Measurements from ENCODE around the gene DDRGK1. TPM values are rescaled to one million over a fixed set of nuclear protein-coding genes. Genes with fewer than 3 reads are reported as not detected.

Gene DDRGK1
- total RNA-seq, 1 experiment from 2014 or later, result 97.7 TPM

GRCh38 chr20:3231116-3231515, 26.6 kb upstream of the DDRGK1 start:
- Histone ChIP-seq H3F3A (ENCODE audit: low read length, unreplicated experiment) (no peaks in the 10 kb centered on the region), H3K36me3 (ENCODE audit: low read depth, low read length) (peaks cover 20% of the 10 kb centered on the region; the same call in 1 of the 2 replicates), H3K79me2 (ENCODE audit: low read length) (no peaks in the 10 kb centered on the region), H3K9ac (ENCODE audit: low read length) (no peak overlapping the region), H2AFZ (ENCODE audit: low read length) (no peak overlapping the region), H3K9me2 (replicated peaks; ENCODE audit: low read length) (no peaks in the 10 kb centered on the region), H4K20me1 (ENCODE audit: low read length) (no peaks in the 10 kb centered on the region), H3K27me3 (ENCODE audit: low read length) (no peaks in the 10 kb centered on the region), H3K4me3 (ENCODE audit: low read length) (no peak overlapping the region), H3K4me1 (ENCODE audit: insufficient read depth, low read length) (peaks cover 12% of the 10 kb centered on the region), H3K27ac (ENCODE audit: low read length) (no peak overlapping the region), H3K9me3 (ENCODE audit: low read length) (no peaks in the 10 kb centered on the region), H3K4me2 (ENCODE audit: low read length) (no peak overlapping the region)
- ChIA-PET POLR2A (ENCODE audit: unreplicated experiment) (no interaction called here), CTCF (no interaction called here)
- intact Hi-C loops (cut with micrococcal nuclease), result no loop called here
- no peak for DNase-seq
- no TSS peak for BruUV-seq (replicated peaks)
- no peak for TF ChIP-seq CTCF (conservative IDR thresholded peaks at IDR 0.05; ENCODE audit: low read depth, low read length)
- TF ChIP-seq EZH2phosphoT487 (IDR thresholded peaks at IDR 0.05; ENCODE audit: borderline replicate concordance, low read length), result no peak
- TF ChIP-seq EZH2 (IDR thresholded peaks at IDR 0.05; ENCODE audit: low read length, unreplicated experiment), result no peak
- ATAC-seq, result no peak

- Histone ChIP-seq H3K79me2 (ENCODE audit: low read length) (no peaks in the 10 kb centered on the region), H3K9me3 (ENCODE audit: low read length) (no peaks in the 10 kb centered on the region), H3K4me3 (ENCODE audit: low read length) (no peak overlapping the region), H2AFZ (ENCODE audit: low read length) (no peak overlapping the region), H3K9me2 (replicated peaks; ENCODE audit: low read length) (no peaks in the 10 kb centered on the region), H4K20me1 (ENCODE audit: low read length) (no peaks in the 10 kb centered on the region), H3K4me2 (ENCODE audit: low read length) (no peak overlapping the region), H3K27me3 (ENCODE audit: low read length) (no peaks in the 10 kb centered on the region), H3K27ac (ENCODE audit: low read length) (no peak overlapping the region), H3K9ac (ENCODE audit: low read length) (no peak overlapping the region), H3F3A (ENCODE audit: low read length, unreplicated experiment) (peaks cover 5% of the 10 kb centered on the region), H3K4me1 (ENCODE audit: insufficient read depth, low read length) (peaks cover 15% of the 10 kb centered on the region), H3K36me3 (ENCODE audit: low read depth, low read length) (peaks cover 21% of the 10 kb centered on the region; the same call in 1 of the 2 replicates)
- ATAC-seq (no peak), DNase-seq (no peak)
- ChIA-PET CTCF (no interaction called here), POLR2A (ENCODE audit: unreplicated experiment) (no interaction called here)
- TF ChIP-seq EZH2 (IDR thresholded peaks at IDR 0.05; ENCODE audit: low read length, unreplicated experiment) (no peak), CTCF (conservative IDR thresholded peaks at IDR 0.05; ENCODE audit: low read depth, low read length) (no peak), EZH2phosphoT487 (IDR thresholded peaks at IDR 0.05; ENCODE audit: borderline replicate concordance, low read length) (no peak)
- no TSS peak for BruUV-seq (replicated peaks)
- intact Hi-C loops (cut with micrococcal nuclease), result no loop called here
Observed at GRCh38 chr20:3229798-3230197, 25.3 kb upstream of the DDRGK1 start.

- no peak overlapping the region for H3K27ac ChIP-seq (ENCODE audit: low read length)
- H3K4me1 ChIP-seq (ENCODE audit: insufficient read depth, low read length), result peaks cover 21% of the 10 kb centered on the region
- ChIA-PET CTCF (no interaction called here), POLR2A (ENCODE audit: unreplicated experiment) (no interaction called here)
- H2AFZ ChIP-seq (ENCODE audit: low read length), result no peak overlapping the region
- H3K9me3 ChIP-seq (ENCODE audit: low read length), result no peaks in the 10 kb centered on the region
- BruUV-seq (replicated peaks), result no TSS peak
- no peaks in the 10 kb centered on the region for H3K79me2 ChIP-seq (ENCODE audit: low read length)
- H4K20me1 ChIP-seq (ENCODE audit: low read length), result no peaks in the 10 kb centered on the region
- H3F3A ChIP-seq (ENCODE audit: low read length, unreplicated experiment), result peaks cover 5% of the 10 kb centered on the region
- peaks cover 21% of the 10 kb centered on the region; the same call in 1 of the 2 replicates for H3K36me3 ChIP-seq (ENCODE audit: low read depth, low read length)
- ATAC-seq (no peak), DNase-seq (no peak)
- H3K9me2 ChIP-seq (replicated peaks; ENCODE audit: low read length), result no peaks in the 10 kb centered on the region
- H3K27me3 ChIP-seq (ENCODE audit: low read length), result no peaks in the 10 kb centered on the region
- H3K4me3 ChIP-seq (ENCODE audit: low read length), result no peak overlapping the region
- H3K9ac ChIP-seq (ENCODE audit: low read length), result no peak overlapping the region
- intact Hi-C loops (cut with micrococcal nuclease), result no loop called here
- H3K4me2 ChIP-seq (ENCODE audit: low read length), result no peak overlapping the region
- TF ChIP-seq CTCF (conservative IDR thresholded peaks at IDR 0.05; ENCODE audit: low read depth, low read length), result no peak
Observed at GRCh38 chr20:3229158-3229557, 24.7 kb upstream of the DDRGK1 start.
